ENCODE measurements around the gene TIAM2.

TIAM2 gene

GRCh38 chr6:155026706-155027045 is 31.6 kb downstream of the TIAM2 start:
- no peak for DNase-seq

- no peak for DNase-seq
Observed at GRCh38 chr6:155030148-155030720, 35.1 kb downstream of the TIAM2 start.

DNA sequence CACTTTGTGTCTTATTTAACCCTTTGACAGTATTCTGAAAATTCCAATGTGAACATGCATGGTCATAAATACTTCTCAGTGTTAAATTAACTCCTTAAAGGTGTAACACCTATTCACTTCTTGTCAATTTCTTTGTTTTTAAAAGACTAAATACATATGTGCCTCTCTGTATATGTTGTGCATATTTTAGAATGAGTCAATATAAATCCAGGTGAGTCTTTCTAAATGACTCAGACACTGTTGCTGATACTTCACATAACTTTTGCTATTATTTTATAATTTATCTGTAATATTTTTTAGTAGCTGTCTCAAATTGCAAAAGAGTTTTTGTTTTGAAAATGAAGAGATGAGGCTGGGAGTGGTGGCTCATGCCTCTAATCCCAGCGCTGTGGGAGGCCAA is 36.0 kb downstream of the TIAM2 start:
- DNase-seq, result no peak

DNA sequence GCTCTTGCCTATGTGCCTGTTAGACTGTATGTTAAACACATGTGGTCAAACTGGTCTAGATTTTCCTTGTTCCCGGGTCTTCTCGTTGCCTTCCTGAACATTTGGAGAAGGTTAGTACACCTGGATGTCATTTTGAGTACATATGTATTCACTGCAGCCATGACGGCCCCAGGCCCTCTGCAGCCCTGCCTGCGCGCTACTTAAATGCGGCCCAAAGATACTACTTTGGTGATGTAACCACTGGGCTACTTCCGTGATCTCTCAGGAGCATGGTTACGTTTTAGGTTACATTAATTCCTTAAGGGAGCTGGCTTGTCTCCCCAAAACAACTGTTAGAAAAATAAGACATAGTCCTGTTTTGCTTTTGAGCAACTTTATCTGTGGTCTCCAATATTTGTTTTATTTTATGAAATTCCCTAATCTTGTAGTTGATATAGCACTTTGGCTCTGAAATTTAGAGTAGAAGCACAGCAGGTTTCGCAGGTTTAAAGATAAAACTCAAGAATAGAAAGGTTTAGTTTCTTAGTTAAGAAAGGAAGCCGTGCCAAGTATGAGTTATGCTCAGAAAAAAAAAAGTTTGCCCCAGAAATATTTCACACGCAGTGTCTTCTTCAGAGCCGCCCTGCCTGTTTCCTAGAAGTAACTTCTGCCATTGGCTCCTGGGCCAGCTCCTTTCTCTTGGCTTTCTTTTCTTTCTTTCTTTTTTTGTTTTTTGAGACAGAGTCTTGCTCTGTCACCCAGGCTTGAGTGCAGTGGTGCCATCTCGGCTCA is 38.1 kb downstream of the TIAM2 start:
- DNase-seq, result no peak

- no peak for DNase-seq
Observed at GRCh38 chr6:155036907-155037306, 41.8 kb downstream of the TIAM2 start.

- DNase-seq, result no peak
Observed at GRCh38 chr6:155038104-155038503, 43.0 kb downstream of the TIAM2 start.

GRCh38 chr6:155038527-155038926 is 43.4 kb downstream of the TIAM2 start:
- DNase-seq, result no peak

DNA sequence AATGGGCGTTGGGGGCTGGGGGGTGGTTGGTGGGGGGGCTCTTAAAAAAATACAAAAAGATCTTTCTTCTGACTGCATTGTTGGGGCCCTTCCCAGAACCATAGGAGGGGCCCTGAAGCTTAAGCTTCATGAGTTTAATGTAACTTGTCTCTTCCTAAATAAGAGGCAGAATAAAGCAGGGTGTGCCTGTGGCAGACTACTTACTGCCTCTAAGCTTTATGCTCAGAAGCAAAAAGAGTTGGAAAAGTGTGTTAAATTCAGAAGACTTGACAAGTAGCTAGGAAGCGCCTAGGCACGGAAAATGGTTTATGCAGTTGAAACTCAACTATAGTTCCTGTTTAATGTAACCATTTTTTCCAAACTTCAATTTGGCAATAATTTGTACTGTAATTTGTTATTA is 44.5 kb downstream of the TIAM2 start:
- DNase-seq, result no peak

- no peak for DNase-seq
Observed at GRCh38 chr6:155040154-155040553, 45.0 kb downstream of the TIAM2 start.

GRCh38 chr6:155040901-155041650 is 46.0 kb downstream of the TIAM2 start:
- no peak for DNase-seq

DNA sequence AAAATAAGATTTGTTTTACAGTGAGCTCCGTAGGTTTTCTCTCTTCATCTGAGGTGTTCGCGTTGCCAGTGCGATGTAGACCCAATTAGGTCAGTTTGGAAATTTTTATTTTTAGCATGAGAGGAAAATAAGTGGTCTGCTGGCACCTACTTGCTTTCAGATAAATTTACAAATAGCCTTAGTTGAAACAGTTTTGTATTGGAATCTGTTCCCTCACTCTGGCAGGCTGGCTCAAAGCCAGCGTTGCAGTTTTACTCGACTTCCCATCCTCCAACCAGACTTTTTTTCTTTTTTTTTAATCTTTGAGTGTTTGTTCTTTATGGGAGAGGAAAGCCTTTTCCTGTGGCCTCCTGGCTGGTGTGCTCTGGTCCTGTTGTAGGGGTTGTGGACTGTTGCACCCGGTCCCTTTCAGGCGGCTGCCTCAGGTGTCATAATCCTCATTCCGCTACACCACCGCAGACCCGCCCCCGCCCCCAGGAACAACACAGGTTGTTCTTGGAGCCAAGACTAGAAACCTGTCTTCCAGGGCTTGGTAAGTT is 46.7 kb downstream of the TIAM2 start:
- DNase-seq, result no peak

DNA sequence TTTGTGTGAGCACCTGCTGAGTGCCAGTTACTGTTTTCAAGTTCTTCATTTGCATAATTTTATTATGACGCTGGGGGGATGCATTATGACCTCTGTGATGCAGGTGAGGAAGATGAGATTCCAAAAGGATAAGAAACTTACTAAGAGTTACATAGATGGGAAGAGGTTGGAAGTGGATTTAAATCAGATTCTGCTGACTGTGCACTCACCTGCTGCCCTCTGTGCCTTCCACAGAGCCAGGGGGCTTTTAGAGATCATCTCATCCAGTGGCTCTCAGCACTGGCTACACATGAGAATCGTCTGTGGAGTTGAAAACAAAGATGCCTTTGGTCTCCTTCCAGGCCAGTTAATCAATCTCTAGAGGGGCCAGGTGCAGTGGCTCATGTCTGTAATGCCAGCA is 47.9 kb downstream of the TIAM2 start:
- DNase-seq, result no peak

GRCh38 chr6:155045561-155046404 is 50.7 kb downstream of the TIAM2 start:
- DNase-seq, result no peak

DNA sequence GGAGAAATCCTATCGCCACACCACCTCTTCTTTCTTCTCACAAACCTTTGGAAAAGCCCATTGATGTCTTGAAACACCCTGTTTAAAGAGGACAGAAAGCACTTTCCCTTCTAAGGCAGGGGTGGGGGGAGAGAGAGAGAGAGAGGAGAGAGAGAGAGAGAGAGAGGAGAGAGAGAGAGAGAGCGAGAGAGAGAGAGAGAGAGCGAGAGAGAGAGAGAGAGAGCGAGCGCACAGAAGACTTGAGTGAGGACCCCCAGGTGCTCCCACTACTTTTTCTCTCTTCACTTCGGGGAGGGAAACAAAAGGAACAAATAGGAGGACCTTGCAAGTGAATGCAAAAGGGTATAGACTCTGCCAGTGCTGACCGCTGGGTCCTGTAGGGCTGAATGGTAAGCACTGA is 52.4 kb downstream of the TIAM2 start:
- no peak for DNase-seq

- DNase-seq, result no peak
Observed at GRCh38 chr6:155050311-155050710, 55.2 kb downstream of the TIAM2 start.

DNA sequence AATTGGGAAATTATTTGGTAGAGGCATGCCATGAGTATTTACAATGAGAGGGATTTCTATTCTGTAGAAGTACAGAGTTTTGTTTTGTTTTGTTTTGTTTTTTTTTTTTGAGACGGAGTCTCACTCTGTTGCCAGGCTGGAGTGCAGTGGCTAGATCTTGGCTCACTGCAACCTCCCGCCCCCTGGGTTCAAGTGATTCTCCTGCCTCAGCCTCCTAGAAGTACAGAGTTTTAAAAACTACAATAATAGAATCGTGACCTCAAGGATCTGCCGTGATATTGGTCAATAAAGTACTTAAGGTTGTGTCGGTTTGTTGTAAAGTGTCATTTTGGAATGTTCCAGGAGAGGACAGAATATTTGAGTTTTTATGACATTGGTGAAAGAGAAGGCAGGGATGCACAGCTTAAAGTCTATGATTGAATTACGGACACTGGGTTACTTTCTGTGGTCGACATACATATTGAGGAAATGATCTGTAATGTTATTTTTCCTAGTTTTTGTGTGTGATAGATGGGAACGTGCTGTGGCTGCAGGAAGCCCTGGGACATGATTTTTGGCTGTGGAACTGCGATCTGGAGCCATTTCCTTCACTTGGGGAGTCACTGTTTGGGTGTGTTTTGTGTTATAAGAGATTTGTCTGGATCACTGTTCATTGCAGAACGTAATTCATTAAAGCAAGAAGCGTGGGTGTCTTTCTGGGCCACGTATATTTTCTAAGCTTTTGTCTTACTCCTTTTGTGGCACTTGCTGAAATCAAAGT is 59.6 kb downstream of the TIAM2 start:
- DNase-seq, result no peak

- DNase-seq, result no peak
Observed at GRCh38 chr6:155055729-155056128, 60.6 kb downstream of the TIAM2 start.

- DNase-seq, result no peak
Observed at GRCh38 chr6:155056756-155057155, 61.6 kb downstream of the TIAM2 start.

DNA sequence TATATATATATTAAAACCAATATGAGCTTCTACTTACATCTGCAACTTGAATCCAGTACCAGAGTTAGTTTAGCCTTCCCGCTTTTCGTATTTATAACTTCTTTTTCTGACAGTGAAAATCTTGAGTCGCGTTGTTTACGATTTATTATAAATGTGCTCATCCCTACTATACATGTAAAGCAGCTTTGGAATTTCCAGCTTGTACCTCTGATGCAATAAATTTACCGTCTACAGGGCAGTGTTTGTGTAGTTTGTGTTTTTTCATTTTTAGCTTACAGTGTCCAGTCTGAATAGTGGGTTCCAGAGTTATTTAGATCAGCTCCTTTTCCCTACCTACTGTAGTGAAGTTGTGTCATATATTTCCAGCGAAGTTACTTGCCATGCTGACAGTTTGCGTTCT is 66.3 kb downstream of the TIAM2 start:
- DNase-seq, result no peak

DNA sequence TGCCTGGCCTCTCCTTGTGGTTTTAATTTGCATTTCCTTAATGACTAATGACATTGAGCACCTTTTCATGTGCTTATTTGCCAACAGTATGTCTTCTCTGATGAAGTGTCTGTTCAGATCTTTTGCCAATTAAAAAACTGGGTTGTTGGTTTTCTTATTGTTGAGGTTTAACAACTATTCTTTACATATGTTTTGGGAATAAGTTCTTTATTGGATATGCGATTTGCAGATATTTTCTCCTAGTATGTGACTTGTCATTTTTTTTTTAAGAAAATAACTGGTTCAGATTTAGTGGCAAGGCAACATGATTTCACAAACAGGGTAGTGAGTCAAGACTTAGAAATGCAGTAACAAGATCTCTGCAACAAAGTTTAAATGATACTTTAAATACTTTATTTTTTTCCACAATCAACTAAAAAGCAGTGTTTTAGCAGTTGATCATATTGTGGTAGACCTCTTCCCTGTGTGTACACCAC is 67.8 kb downstream of the TIAM2 start:
- no peak for DNase-seq

DNA sequence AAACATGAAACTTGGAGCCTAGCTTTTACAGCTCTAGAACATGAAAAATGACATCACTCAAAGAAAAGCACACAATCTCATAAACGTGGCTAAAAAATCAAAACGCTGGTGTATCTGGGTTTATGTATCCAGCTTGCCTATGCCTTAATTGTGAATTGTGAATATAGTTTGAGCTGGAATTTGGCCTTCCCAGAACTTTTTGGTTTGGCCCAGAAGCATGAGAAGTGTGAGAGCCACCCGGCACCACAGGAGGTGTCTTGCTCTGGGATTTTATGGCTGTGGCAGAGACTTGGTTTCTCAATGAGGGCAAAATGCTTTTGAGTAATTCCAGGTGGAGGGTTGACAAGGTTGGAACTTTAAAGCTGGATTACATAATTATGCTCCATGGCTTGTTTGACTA is 69.2 kb downstream of the TIAM2 start:
- DNase-seq, result no peak

DNA sequence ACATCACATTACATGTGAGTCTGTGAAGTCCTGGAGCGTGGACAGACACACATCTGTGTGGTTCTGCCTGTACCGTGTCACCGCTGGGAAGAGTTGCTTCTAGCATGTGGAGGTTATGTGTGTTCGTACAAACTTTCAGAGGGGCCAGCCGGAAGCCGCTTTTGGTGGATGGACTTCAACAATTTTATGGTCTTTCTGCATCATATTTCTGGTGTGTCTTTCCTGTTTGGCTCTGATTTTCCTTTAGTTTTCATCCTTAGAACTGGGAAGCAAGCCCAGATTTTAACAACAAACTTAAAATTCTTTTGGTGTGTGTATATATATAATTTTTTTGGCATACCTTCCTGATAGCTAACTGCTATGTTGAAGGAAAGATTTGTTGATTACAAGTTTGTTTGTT is 71.2 kb downstream of the TIAM2 start:
- DNase-seq, result no peak
